NCI-H446 (cell line): ENCODE results near the gene TTLL12.
A peak's percentile ranks its signal among the peaks of the same experiment; 100 is the strongest.

Source experiments
- DNase-seq, 2 experiments: peaks; one replicate each; lab custom pipeline; 2025; lab: John Stamatoyannopoulos, UW

The TTLL12 gene

DNA sequence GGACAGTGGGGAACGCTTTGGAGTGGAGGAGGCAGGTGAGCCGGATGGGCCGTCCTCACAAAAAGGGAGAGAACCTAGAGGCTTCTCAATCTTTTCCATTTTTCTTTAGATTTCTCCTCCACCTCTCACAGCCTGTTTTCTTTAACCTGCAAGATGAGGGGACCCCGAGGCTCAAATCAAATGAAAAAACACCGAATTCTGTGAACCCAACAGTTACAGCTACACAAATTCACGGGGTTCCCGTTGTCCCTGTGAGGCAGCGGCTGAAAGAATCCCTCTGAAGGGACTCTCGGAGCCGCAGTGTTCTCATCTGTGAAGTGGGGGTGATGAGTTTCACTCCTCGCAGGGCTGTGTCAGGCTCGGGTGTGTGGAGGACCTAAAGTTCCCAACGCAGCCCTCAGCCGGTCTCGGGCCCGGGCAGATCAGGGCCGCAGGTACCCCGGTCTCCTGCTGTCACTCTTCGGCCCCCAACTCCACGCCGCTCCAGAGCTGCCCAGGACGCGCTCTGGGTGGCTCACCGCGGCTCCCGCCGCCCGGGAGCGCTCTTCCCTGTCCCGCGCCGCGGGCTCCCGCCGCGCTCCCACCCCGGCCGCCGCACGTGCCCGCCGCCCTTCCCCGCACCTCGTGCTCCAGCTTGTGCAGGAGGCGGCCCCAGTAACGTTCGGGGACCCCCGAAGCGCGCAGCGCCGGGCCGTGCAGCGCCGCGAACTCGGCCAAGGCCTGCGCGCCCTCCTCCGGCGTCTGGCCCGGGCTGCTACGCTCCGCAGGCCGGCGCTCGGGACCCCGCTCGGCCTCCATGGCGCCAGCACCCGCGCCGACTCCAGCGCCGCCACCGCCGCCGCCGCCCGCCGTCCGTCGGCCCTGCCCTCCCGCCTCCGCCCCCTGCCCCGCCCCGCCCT lies at the start of gene TTLL12:
Gene TTLL12, minus strand, starts transcription at position 863 of the 899 bp plus-strand sequence. Its CDS starts 65 bp downstream, at position 798.
- peak in 1 of 2 experiments; percentile 52 for DNase-seq

DNA sequence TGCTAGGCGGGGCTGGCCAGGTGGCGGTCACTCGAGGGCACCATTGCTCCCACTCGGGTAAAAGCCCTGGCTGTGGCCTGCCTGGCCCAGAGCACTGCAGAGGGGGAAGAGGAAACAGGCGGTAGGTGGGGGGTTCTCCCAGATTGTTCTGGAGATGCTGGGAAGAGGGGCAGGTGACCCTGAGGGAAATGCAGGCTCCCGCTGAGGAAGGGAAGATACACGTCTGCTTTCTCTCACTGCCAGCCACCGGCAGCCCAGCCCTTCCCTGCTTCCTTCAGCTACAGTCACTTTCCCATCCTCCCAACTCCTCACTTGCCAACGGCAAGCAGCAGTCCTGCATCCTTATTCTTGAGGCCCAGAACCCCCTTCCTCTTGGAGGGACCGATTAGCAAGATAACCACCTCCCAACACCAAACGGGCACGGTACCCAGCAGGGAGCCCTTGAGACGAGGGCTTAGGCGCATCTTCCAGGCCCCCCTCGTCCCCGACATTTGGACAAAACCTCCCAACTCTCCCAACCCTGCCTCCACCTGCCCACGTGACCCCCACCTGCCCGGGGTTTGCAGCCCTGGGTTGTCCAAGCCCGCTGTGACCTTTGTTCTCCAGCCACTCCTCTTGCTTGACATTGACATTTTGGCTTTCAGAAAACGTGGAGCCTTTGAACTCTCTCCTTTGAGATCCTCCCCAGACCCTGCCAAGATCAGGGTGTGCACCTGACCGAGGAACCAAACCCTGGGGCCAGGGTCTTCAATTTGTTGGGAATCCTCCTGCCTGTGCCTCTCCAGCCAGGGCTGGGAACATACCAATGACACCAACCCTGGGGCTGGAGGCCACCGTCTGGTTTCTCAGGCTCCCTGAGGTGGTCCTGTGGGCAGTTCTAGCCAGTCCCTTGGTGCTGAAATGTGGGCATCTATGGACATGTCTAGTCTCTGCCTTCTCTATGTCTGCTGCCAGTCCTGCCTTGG lies 48.8 kb upstream of the TTLL12 start:
- DNase-seq, result no peak

DNA sequence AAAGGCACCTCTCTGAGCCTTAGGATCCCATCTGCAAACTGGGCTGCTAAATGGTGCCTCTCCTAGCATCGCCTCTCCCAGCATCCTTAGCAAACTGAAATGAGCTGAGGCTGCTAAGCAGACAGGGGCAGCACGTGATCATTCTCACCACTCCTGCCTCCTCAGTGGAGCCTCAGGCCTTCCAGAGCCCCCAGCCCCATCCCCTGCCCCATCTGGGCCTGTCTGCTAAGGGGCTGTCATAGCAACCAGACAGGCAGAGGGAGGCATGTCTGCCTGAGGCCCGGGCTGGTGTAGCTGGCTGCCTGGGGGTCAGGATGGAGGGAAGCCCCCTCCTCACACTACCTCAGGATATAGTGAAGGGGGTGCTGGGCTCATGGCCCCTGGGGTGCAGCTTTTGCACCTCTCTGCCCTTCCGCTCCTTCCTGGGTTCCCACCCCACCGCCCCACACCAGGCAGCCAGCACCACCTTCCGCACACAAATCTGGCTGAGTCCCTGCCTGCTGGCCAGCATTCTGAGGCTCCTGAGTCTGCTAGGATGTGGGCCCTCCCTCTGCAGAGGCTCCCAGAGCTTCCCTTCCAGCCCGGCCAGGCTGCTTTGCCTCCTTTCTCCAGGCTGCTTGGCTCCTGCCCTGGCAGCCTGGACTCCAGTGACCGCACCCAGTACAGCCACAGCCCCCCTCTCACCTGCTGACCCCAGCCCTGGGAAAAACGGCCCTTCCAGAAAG lies 47.5 kb upstream of the TTLL12 start:
- no peak for DNase-seq

DNA sequence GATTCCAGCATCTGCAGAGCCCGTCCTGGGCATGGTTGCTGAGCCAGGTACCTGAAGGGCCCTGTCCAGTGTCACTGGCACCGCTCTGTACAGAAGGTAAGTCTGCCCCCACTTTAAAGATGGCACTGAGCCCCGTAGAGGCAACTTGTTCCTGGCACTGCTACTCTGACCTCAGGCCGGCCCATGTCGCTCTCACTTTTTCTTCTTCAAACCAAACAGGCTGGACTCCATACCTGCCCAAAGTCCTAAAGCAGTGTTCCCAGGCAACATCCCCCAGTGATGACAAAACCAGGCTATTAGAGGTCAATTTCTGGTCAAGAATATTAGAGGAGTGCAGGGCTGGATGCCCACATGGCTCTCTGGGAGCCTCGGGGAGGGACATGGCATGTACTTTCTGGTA lies 46.6 kb upstream of the TTLL12 start:
- no peak for DNase-seq

DNA sequence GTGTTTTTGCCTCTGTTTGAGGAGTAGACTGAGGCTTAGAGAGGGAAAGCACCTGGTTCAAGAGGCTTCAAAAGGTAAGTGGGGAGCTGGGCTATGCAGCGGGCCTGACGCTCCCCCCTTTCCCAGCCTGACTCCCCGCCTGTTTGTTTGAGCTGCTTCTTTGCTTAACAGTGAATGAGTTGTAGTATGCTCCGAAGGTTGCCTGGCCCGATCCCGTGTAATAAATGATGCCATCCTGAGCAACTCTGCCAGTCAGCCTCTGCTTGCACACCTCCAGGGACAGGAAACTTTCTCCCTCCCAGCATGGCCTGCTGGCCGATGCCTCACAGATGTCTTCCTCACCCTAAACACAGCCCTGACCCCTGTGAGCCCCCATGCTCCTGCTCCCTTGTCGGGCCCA lies 45.5 kb upstream of the TTLL12 start:
- DNase-seq, result no peak

DNA sequence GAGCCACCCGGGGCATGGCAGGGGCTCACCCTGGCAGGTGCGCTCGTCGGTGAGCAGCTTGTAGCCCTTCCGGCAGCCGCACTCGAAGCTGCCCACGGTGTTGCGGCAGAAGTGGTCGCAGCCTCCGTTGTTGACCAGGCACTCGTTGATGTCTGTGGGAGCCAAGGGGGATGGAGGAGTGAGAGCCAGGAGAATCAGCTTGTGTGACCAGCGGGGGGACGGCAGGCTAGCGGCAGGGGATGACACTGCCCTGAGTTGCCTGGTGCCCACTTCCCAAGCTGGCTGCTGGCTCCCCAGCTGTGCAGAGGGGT lies 44.7 kb upstream of the TTLL12 start:
- no peak for DNase-seq

DNA sequence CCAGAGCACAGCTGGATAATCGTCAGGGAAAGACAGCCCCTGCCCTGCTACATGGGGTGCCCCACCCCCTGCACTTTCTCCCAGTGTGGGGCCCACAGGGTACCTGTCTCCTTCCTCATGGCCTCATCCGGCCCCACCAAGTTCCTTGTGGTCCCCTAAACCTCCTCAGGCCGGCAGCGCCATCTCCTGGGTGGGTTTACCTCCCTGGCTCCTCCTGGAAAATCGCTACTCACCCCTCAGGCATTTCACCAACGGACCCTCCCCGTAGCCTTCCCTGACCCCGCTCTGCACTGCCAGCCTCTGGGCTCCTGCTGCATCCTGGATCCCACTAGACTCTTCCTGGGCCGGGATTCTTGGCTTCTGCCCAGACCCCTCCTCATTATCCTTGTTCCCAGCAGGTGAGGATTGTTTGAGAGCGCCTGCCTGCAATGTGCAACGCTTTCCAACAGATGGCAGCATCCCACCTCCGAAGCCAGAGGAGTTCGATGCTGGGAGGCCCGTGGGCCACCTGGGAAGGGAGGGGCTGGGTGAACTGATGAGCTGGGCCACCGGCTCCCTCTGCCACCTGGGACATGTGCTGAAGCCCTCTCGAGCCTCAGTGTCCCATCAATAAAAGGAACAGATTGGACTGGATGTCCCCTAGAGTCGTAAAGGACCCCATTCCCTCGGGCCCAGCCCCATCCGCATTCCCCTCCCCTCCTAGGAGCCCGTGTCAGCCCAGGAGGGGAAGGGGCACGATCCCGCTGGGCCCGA lies 44.2 kb upstream of the TTLL12 start:
- peak in 1 of 2 experiments; percentile 61 for DNase-seq

DNA sequence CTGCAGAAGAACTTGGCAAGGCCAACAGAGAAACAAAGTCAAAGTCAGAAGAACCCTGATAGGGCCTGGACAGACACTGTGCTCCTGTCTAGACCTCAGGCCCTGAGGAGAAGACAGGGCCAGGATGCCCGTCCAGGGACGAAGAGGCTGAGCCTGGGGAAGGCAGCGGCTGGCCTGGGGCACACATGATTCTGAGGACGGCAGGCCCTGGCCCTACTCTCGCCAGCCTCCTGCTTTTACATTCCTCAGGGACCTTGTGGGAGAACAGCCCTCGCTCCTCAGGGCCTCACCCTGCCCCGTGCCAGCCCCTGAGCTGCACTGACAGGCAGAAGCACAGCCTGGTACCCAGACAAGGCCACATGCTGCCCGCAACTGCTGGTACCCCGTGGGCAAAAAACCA lies 43.6 kb upstream of the TTLL12 start:
- no peak for DNase-seq

DNA sequence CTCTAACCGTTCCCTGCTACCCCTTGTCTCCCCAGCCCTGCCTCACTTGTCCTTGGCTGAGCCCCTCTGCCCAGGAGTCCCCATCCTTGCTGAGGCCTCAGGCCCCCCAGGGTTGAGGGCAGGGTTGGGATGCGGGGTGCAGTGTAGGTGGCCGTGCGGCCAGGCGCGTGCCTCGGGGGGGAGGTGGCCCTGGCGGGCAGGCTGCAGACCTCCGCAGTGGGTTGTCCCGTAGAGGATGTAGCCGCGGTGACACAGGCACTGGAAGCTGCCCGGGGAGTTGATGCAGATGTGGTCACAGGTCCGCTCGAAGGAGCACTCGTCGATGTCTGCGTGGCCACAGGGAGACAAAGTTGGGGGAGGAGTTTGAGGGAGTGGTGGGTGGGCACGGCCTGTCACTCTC lies 41.9 kb upstream of the TTLL12 start:
- no peak for DNase-seq

DNA sequence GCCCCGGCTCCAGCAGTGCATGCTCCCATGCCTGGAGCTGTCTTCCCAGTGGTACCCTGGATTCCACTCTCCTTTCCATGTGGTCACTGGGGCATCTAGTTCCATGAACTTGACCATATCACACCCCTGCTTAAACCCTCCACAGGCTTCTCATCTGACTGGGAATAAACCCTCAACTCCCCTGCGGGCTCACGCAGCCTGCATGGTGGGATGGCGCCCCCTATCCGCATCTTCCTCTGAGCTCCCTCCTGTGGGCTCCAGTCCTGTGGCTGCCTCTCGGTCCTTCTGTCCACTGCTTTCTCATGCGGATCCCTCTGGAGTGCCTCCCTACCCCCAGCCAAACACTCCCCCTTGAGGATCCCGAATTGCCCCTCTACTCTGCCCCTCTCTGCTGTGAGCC lies 41.4 kb upstream of the TTLL12 start:
- DNase-seq, result peak in 1 of 2 experiments; percentile 23

DNA sequence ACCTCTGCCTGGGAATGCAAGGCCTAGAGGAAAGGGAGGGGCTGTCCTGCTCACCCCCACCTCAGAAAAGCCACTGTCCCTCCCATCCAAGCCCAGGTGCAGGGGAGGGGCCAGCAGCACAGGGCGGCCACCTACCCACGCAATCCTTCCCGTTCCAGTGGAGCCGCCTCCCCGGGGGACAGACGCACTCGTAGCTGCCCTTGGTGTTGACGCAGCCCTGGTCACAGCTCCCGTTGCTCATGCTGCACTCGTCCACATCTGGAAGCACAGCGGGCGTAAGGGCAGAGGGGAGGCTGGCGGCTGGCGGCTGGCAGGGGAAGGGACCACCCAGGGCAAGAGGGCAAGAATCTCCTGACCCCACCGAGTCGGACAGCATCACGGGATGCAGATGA lies 40.3 kb upstream of the TTLL12 start:
- no peak for DNase-seq

DNA sequence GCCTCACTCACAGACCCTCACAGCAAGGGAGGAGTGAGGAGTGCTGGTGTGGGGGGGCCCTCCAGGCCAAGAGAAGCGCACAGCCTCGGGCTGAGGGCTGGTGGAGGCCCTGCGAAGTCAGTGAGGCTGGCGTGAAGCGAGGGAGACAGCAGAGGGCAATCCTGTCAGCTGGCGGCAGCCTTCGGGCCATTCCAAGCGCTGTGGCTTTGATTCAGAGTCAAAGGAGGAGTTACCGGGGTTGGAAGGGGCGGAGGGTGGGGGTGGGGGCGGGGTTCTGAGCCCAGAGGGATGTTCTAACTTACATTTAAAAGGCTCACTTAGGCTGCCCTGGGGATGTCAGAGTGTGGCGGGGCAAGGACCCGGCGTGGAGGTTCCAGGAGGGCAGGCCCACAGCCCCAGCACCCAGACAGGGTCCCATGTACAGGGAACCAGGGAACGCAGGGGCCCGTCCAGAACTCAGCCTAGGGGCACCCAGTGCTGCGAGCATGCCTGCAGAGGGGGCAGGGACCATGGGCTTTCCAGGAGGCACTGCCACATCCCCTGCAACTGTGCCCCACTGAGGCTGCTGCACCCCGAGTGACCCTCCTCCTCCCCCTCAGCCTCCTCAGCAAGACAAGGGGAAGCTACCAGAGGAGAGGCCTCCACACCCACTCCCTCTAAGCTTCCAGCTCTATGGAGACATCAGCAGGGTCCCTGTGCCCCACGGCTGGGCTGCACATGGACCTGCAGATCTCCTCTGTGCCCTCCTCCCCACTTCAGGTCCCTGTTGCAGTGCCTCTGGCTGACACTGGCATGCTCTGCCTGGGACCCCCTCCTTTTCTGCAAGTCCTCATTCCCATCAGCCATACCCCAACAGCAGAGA lies 39.7 kb upstream of the TTLL12 start:
- no peak for DNase-seq

DNA sequence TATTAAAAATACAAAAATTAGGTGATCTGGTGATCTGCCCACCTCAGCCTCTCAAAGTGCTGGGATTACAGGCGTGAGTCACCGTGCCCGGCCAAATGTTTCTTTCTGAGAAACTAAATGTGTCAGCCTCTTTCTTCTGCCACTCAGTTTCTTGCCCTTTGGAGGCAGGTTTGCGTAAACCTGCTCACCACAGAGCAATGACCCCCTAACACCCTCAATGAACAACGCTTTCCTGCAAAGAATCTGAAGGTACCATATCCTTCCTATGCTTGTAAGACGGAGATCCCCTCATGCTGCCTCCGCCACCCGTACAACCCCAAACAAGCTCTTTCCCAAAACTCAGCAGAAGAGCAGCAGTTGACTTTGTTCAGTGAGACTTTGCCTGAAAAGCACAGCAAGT lies 38.7 kb upstream of the TTLL12 start:
- no peak for DNase-seq

DNA sequence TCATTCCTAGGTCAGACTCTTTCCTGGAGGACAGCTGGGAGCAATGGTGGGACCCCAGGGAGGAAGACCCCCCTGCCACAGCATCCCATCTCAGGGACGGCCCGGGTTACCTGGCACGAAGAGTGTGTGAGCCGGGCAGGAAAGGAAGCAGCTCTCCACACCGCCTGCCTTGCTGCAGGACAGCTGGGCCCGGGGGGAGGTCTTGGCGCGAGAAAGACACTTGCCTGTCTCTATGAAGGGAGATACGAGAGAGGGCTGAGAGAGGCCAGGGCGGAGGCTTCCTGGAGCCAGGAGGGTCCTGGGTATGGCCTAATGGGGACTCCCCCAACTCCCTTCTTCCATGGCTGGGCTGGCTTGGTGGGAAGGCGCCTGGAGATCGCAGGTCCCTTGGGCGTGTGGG lies 36.1 kb upstream of the TTLL12 start:
- no peak for DNase-seq

DNA sequence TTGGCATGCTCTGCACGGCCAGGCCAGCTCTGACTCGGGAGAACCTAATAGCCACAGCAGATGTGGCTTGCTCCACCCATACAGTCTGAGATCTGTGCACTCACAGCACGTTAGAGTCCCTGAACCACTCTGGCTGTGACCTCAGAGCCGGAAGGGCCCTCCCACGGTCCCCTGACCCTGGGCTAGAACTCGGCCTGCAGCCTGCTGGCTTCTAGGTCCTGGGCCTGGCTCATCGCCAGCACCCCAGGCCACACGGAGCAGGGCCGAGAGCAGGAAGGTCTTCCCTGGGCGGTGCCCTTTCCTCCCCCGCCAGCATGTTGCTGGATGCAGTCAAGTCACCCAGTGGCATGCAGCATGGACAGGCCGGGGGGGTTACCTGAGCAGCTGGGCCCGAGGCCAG lies 35.3 kb upstream of the TTLL12 start:
- no peak for DNase-seq

DNA sequence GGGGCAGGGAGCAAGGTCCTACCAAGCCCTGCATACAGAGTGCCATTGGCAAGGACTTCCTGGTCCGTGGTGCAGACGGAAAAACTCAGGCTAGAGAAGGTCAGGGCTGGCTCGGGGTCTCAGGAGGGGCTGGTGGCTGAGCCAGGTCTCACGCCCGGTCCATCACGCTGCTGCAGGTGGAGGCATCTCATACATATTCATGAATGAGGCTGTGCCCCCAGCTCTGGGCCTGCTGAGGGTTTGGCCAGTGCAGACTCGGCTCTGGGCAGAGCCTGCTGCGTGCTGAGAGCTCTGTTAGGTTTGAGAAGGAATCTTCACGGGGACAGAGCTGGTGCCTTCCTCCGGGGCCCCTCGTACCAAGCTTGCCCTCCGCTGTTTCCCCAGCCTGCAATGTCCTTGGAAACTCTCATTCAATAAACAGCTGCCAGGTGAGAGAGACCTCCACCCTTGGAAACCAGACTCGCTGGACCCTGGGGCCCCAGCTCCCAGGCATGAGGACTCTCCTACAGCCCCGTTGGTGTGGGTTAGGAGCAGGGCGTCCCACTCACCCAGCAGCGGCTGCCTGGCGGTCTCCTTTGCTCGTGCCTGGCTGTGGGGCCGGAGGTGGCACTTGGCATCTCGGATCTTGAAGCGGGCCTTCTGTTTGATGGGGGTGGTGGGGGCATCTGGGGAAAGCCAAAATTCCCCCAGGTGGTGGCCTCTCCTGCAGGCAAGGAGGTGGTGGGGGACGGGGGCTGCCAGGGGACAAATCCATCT lies 33.9 kb upstream of the TTLL12 start:
- no peak for DNase-seq

DNA sequence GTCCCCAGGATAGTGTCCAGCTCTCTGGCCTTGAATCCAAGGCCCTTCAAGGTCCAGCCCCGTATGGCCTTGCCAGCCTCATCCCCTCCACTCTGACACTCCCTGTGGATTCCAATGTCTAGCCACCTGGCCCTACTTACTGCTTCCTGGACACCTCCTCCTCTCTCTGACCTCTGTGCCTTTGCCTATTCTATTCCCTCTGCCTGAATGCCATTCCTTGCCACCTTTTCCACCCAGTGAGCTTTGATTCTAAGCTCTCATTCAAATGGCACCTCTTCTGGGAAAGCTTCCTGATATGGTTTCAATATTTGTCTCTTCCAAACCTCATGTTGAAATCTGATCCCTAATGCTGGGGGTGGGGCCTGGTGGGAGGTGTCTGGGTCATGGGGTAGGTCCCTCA lies 31.9 kb upstream of the TTLL12 start:
- no peak for DNase-seq

DNA sequence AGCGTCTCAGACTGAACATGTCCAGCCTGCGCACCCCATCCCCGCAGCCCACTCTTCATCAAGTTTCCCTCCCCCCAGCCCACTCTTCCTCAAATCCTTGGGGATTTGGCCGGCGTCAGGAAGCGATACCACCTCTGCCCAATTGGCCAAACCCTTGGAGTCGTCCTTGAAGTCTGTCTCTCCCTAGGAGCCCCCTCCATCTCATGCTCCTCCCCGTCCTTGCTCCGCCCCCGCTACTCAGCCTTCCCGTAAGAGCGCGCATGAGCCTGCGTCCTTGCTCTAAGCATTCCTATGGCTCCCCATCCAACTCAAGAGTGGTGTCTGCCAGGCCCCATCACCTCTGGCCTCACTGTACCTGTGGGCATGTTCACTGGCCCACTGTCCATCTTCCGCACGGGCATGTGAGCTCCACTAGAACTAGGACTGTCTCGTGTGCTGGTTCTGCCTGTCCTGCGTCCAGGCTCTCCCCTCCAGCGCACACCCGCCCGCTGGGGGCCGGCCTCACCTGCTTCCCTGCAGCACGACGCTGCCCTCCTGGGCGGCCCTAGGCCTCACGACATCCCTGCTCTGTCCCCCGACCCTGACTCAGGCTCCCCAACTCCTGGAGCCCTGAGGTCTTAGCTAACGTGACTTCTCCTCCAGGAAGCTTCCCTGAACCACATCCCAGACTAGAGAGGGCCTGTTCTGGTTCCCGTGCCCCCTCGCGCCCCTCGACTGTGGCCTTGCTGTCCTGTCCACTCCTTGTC lies 30.5 kb upstream of the TTLL12 start:
- DNase-seq, result no peak

DNA sequence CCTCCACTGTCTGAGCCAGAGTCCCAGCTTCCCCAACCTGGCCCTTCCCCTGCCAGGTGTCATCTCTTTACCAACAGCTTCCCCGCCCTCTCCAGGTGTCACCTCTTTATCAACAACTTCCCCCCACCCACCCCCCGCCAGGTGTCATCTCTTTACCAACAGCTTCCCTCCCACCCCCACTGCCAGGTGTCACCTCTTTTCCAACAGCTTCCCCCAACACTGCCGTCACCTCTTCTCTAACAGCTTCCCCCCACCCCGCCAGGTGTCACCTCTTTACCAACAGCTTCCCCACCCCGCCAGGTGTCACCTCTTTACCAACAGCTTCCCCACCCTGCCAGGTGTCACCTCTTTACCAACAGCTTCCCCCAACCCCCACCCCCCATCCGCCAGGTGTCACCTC lies 29.8 kb upstream of the TTLL12 start:
- no peak for DNase-seq
